HUES48 (cell line): Measurements from ENCODE around the gene UPK3A.

ENCODE experiments used
- H3K27ac ChIP-seq: one replicate; pipeline ENCODE4 v1.7.0; 2013; ENCODE audit warnings: low read depth, low read length, inconsistent platforms
- H3K27me3 ChIP-seq: 2 replicates; pipeline ENCODE4 v1.6.1; 2013; ENCODE audit warnings: mild to moderate bottlenecking, low read length; ENCODE audit not compliant: control insufficient read depth, insufficient read depth
- H3K36me3 ChIP-seq: 2 replicates; pipeline ENCODE4 v1.6.1; 2013; ENCODE audit warnings: low read length; ENCODE audit not compliant: control insufficient read depth, insufficient read depth
- H3K4me1 ChIP-seq: 2 replicates; pipeline ENCODE4 v1.6.1; 2013; ENCODE audit warnings: mild to moderate bottlenecking, low read length; ENCODE audit not compliant: control insufficient read depth, insufficient read depth
- H3K4me3 ChIP-seq: 2 replicates; pipeline ENCODE4 v1.5.1; 2013; ENCODE audit warnings: mild to moderate bottlenecking, low read depth, low read length
- H3K9ac ChIP-seq: 2 replicates; pipeline ENCODE4 v1.6.1; 2013; ENCODE audit warnings: mild to moderate bottlenecking, low read depth, low read length, moderate library complexity
- H3K9me3 ChIP-seq: 2 replicates; pipeline ENCODE4 v1.6.1; 2013; ENCODE audit warnings: low read length; ENCODE audit not compliant: control insufficient read depth, insufficient read depth

UPK3A gene

GRCh38 chr22:45335021-45335818, 50.5 kb downstream of the UPK3A start:
- H3K36me3 ChIP-seq, result peaks cover 48% of the 10 kb centered on the region
- H3K9ac ChIP-seq, result no peak overlapping the region
- H3K27me3 ChIP-seq, result no peaks in the 10 kb centered on the region
- H3K9me3 ChIP-seq, result no peaks in the 10 kb centered on the region
- no peak overlapping the region for H3K27ac ChIP-seq
- no peaks in the 10 kb centered on the region for H3K4me1 ChIP-seq
- no peak overlapping the region for H3K4me3 ChIP-seq

GRCh38 chr22:45335854-45336522, 51.2 kb downstream of the UPK3A start:
- Histone ChIP-seq H3K4me1 (no peaks in the 10 kb centered on the region), H3K27ac (no peak overlapping the region), H3K36me3 (peaks cover 47% of the 10 kb centered on the region), H3K4me3 (no peak overlapping the region), H3K9ac (no peak overlapping the region), H3K9me3 (no peaks in the 10 kb centered on the region), H3K27me3 (no peaks in the 10 kb centered on the region)

- H3K9ac ChIP-seq, result no peak overlapping the region
- H3K4me3 ChIP-seq, result no peak overlapping the region
- H3K9me3 ChIP-seq, result no peaks in the 10 kb centered on the region
- H3K27me3 ChIP-seq, result no peaks in the 10 kb centered on the region
- H3K4me1 ChIP-seq, result no peaks in the 10 kb centered on the region
- H3K27ac ChIP-seq, result no peak overlapping the region
- H3K36me3 ChIP-seq, result peaks cover 50% of the 10 kb centered on the region
Measured at GRCh38 chr22:45336971-45337431, 52.3 kb downstream of the UPK3A start.

GRCh38 chr22:45337536-45337935, 52.8 kb downstream of the UPK3A start:
- H3K9ac ChIP-seq, result no peak overlapping the region
- no peak overlapping the region for H3K4me3 ChIP-seq
- H3K36me3 ChIP-seq, result peaks cover 45% of the 10 kb centered on the region
- H3K27ac ChIP-seq, result no peak overlapping the region
- no peaks in the 10 kb centered on the region for H3K4me1 ChIP-seq
- no peaks in the 10 kb centered on the region for H3K27me3 ChIP-seq
- no peaks in the 10 kb centered on the region for H3K9me3 ChIP-seq

- Histone ChIP-seq H3K27ac (no peak overlapping the region), H3K9me3 (no peaks in the 10 kb centered on the region), H3K4me3 (no peak overlapping the region), H3K36me3 (peaks cover 42% of the 10 kb centered on the region), H3K4me1 (no peaks in the 10 kb centered on the region), H3K27me3 (no peaks in the 10 kb centered on the region), H3K9ac (no peak overlapping the region)
Measured at GRCh38 chr22:45338795-45339194, 54.0 kb downstream of the UPK3A start.

GRCh38 chr22:45340323-45340722, 55.6 kb downstream of the UPK3A start:
- Histone ChIP-seq H3K36me3 (peaks cover 30% of the 10 kb centered on the region), H3K9ac (no peak overlapping the region), H3K4me1 (no peaks in the 10 kb centered on the region), H3K9me3 (no peaks in the 10 kb centered on the region), H3K27me3 (no peaks in the 10 kb centered on the region), H3K27ac (no peak overlapping the region), H3K4me3 (no peak overlapping the region)

- peaks cover 19% of the 10 kb centered on the region for H3K36me3 ChIP-seq
- no peaks in the 10 kb centered on the region for H3K4me1 ChIP-seq
- no peak overlapping the region for H3K4me3 ChIP-seq
Measured at GRCh38 chr22:45341498-45341897, 56.7 kb downstream of the UPK3A start.

GRCh38 chr22:45343143-45343542, 58.4 kb downstream of the UPK3A start:
- Histone ChIP-seq H3K9me3 (no peaks in the 10 kb centered on the region), H3K4me3 (no peak overlapping the region), H3K27ac (no peak overlapping the region), H3K36me3 (peaks cover 16% of the 10 kb centered on the region), H3K9ac (no peak overlapping the region), H3K27me3 (no peaks in the 10 kb centered on the region), H3K4me1 (no peaks in the 10 kb centered on the region)

More at GRCh38 chr22:45341498-45341897, 56.7 kb downstream of the UPK3A start:
- Histone ChIP-seq H3K27me3 (no peaks in the 10 kb centered on the region), H3K9ac (no peak overlapping the region), H3K9me3 (no peaks in the 10 kb centered on the region), H3K27ac (no peak overlapping the region)

GRCh38 chr22:45344334-45344733, 59.6 kb downstream of the UPK3A start:
- no peaks in the 10 kb centered on the region for H3K27me3 ChIP-seq
- H3K9ac ChIP-seq, result no peak overlapping the region
- no peaks in the 10 kb centered on the region for H3K9me3 ChIP-seq
- no peaks in the 10 kb centered on the region for H3K4me1 ChIP-seq
- no peak overlapping the region for H3K27ac ChIP-seq
- peaks cover 16% of the 10 kb centered on the region for H3K36me3 ChIP-seq
- no peak overlapping the region for H3K4me3 ChIP-seq
